Neural progenitor cell (in vitro differentiated cells): ENCODE data around the gene LRP6.

Experiments
- EZH2 ChIP-seq: fragments of 200-600 bp; sonication (generic); IDR thresholded peaks from 2 replicates; pipeline ENCODE4 v1.6.1; 2017; ENCODE audit warnings: antibody characterized with exemption, mild to moderate bottlenecking, moderate library complexity
- TF ChIP-seq, protein P1 (sequence below): fragments of 200-600 bp; sonication (generic); IDR thresholded peaks from 2 replicates; pipeline ENCODE4 v1.5.1; 2017; ENCODE audit warnings: antibody characterized with exemption, mild to moderate bottlenecking

DNA sequence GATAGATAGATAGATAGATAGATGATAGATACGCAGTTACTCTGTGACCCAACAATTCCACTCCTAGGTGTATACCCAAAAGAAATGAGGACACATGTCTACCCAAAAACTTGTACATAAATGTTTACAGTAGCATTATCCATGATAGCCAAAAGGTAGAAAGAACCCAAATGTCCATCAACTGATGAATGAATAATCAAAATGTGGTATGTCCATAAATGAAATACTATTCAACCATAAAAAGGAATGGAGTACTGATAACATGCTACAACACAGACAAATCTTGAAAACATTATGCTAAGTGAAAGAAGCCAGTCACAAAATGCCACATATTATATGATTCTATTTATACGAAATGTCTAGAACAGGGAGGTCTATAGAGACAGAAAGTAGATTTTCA, 36.1 kb upstream of the LRP6 start:
- TF ChIP-seq, protein P1, sequence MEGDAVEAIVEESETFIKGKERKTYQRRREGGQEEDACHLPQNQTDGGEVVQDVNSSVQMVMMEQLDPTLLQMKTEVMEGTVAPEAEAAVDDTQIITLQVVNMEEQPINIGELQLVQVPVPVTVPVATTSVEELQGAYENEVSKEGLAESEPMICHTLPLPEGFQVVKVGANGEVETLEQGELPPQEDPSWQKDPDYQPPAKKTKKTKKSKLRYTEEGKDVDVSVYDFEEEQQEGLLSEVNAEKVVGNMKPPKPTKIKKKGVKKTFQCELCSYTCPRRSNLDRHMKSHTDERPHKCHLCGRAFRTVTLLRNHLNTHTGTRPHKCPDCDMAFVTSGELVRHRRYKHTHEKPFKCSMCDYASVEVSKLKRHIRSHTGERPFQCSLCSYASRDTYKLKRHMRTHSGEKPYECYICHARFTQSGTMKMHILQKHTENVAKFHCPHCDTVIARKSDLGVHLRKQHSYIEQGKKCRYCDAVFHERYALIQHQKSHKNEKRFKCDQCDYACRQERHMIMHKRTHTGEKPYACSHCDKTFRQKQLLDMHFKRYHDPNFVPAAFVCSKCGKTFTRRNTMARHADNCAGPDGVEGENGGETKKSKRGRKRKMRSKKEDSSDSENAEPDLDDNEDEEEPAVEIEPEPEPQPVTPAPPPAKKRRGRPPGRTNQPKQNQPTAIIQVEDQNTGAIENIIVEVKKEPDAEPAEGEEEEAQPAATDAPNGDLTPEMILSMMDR, result no peak
- TF ChIP-seq EZH2, result no peak
